Measurements from ENCODE around the gene SHB. TPM values are rescaled to one million over a fixed set of nuclear protein-coding genes. Genes with fewer than 3 reads are reported as not detected.

The SHB gene
- total RNA-seq, 1 donor from 2014 or later = 1.1 TPM

GRCh38 chr9:37988041-37988440, 81.0 kb downstream of the SHB start:
- Histone ChIP-seq H3K27me3 (no peaks in the 10 kb centered on the region), H3K4me3 (no peak overlapping the region), H3K36me3 (no peaks in the 10 kb centered on the region), H3F3A (ENCODE audit: low read depth) (no peaks in the 10 kb centered on the region), H3K27ac (no peak overlapping the region), H4K20me1 (ENCODE audit: low read depth) (no peaks in the 10 kb centered on the region), H3K9ac (no peak overlapping the region), H3K79me2 (ENCODE audit: low read depth) (no peaks in the 10 kb centered on the region), H3K4me1 (peaks cover 7% of the 10 kb centered on the region), H3K4me2 (no peak overlapping the region), H2AFZ (replicated peaks) (no peak overlapping the region), H3K9me3 (ENCODE audit: low read depth) (no peaks in the 10 kb centered on the region)
- H3K4me3 Mint-ChIP-seq = no peak overlapping the region
- no peaks in the 10 kb centered on the region for H3K27me3 Mint-ChIP-seq (ENCODE audit: insufficient read depth, low read depth)
- TF ChIP-seq EZH2 (IDR thresholded peaks at IDR 0.05) = no peak
- TF ChIP-seq CTCF (IDR thresholded peaks at IDR 0.05) = no peak
- no peak for TF ChIP-seq EZH2phosphoT487 (IDR thresholded peaks at IDR 0.05)
- H3K9me3 Mint-ChIP-seq = no peaks in the 10 kb centered on the region
- peaks cover 24% of the 10 kb centered on the region for H3K4me1 Mint-ChIP-seq
- no peak for DNase-seq (ENCODE audit: low spot score)
- peak overlapping the region; percentile 33 for H3K27ac Mint-ChIP-seq
- no peaks in the 10 kb centered on the region for H3K36me3 Mint-ChIP-seq

- Mint-ChIP-seq H3K9me3 (no peaks in the 10 kb centered on the region), H3K27ac (no peak overlapping the region), H3K4me3 (no peak overlapping the region), H3K36me3 (no peaks in the 10 kb centered on the region), H3K27me3 (ENCODE audit: insufficient read depth, low read depth) (no peaks in the 10 kb centered on the region), H3K4me1 (peaks cover 24% of the 10 kb centered on the region)
- no peak overlapping the region for H3K4me3 ChIP-seq
- H3K9me3 ChIP-seq (ENCODE audit: low read depth) = no peaks in the 10 kb centered on the region
- no peak overlapping the region for H3K27ac ChIP-seq
- no peaks in the 10 kb centered on the region for H4K20me1 ChIP-seq (ENCODE audit: low read depth)
- H2AFZ ChIP-seq (replicated peaks) = no peak overlapping the region
- H3K4me1 ChIP-seq = peaks cover 7% of the 10 kb centered on the region
- no peaks in the 10 kb centered on the region for H3F3A ChIP-seq (ENCODE audit: low read depth)
- H3K4me2 ChIP-seq = no peak overlapping the region
- H3K27me3 ChIP-seq = no peaks in the 10 kb centered on the region
- no peak for DNase-seq (ENCODE audit: low spot score)
- H3K79me2 ChIP-seq (ENCODE audit: low read depth) = no peaks in the 10 kb centered on the region
- no peaks in the 10 kb centered on the region for H3K36me3 ChIP-seq
- H3K9ac ChIP-seq = no peak overlapping the region
- no peak for TF ChIP-seq EZH2 (IDR thresholded peaks at IDR 0.05)
- TF ChIP-seq EZH2phosphoT487 (IDR thresholded peaks at IDR 0.05) = no peak
- no peak for TF ChIP-seq CTCF (IDR thresholded peaks at IDR 0.05)
Observed at GRCh38 chr9:37987467-37987981, 81.5 kb downstream of the SHB start.

- Histone ChIP-seq H3K27ac (no peak overlapping the region), H4K20me1 (ENCODE audit: low read depth) (no peaks in the 10 kb centered on the region), H3K4me2 (no peak overlapping the region), H2AFZ (replicated peaks) (no peak overlapping the region), H3K4me1 (peaks cover 7% of the 10 kb centered on the region), H3K27me3 (no peaks in the 10 kb centered on the region), H3K9ac (no peak overlapping the region), H3K79me2 (ENCODE audit: low read depth) (no peaks in the 10 kb centered on the region), H3K9me3 (ENCODE audit: low read depth) (no peaks in the 10 kb centered on the region), H3K4me3 (no peak overlapping the region), H3F3A (ENCODE audit: low read depth) (no peaks in the 10 kb centered on the region), H3K36me3 (no peaks in the 10 kb centered on the region)
- no peaks in the 10 kb centered on the region for H3K9me3 Mint-ChIP-seq
- no peaks in the 10 kb centered on the region for H3K36me3 Mint-ChIP-seq
- no peak overlapping the region for H3K4me3 Mint-ChIP-seq
- TF ChIP-seq EZH2phosphoT487 (IDR thresholded peaks at IDR 0.05) (no peak), CTCF (IDR thresholded peaks at IDR 0.05) (no peak), EZH2 (IDR thresholded peaks at IDR 0.05) (no peak)
- H3K27me3 Mint-ChIP-seq (ENCODE audit: insufficient read depth, low read depth) = no peaks in the 10 kb centered on the region
- no peak overlapping the region for H3K27ac Mint-ChIP-seq
- peaks cover 24% of the 10 kb centered on the region for H3K4me1 Mint-ChIP-seq
- no peak for DNase-seq (ENCODE audit: low spot score)
Observed at GRCh38 chr9:37986771-37987258, 82.2 kb downstream of the SHB start.
